H9 (cell line): ENCODE results near the gene NOS3. TPM values are rescaled to one million over a fixed set of nuclear protein-coding genes. Genes with fewer than 3 reads are reported as not detected.

Experiments
- DNase-seq: peaks from one replicate; pipeline ENCODE4 v3.0.0-alpha.2; 2017
- H2AFZ ChIP-seq: one replicate; pipeline ENCODE4 v1.6.1; 2013; ENCODE audit warnings: mild to moderate bottlenecking, low read length, control low read depth, moderate library complexity
- H2AK5ac ChIP-seq: 2 replicates; pipeline ENCODE4 v1.6.1; 2013; ENCODE audit warnings: low read length, control low read depth, mixed read lengths; ENCODE audit not compliant: insufficient read length
- H2BK120ac ChIP-seq: one replicate; pipeline ENCODE4 v1.6.1; 2013; ENCODE audit warnings: low read depth, mild to moderate bottlenecking, low read length, control low read depth, inconsistent platforms; ENCODE audit not compliant: poor library complexity, severe bottlenecking
- H2BK12ac ChIP-seq: 2 replicates; pipeline ENCODE4 v1.6.1; 2013; ENCODE audit warnings: low read length, control low read depth, mixed read lengths, low read depth; ENCODE audit not compliant: insufficient read length
- H2BK15ac ChIP-seq: 2 replicates; pipeline ENCODE4 v1.6.1; 2013; ENCODE audit warnings: low read depth, low read length, control low read depth
- H2BK20ac ChIP-seq: one replicate; pipeline ENCODE4 v1.6.1; 2013; ENCODE audit warnings: low read depth, mild to moderate bottlenecking, low read length, control low read depth, inconsistent platforms; ENCODE audit not compliant: poor library complexity, severe bottlenecking
- H2BK5ac ChIP-seq: 2 replicates; pipeline ENCODE4 v1.6.1; 2013; ENCODE audit warnings: low read length, control low read depth, mixed read lengths; ENCODE audit not compliant: insufficient read length
- H3K14ac ChIP-seq: 2 replicates; pipeline ENCODE4 v1.6.1; 2013; ENCODE audit warnings: low read length, control low read depth; ENCODE audit not compliant: insufficient read depth
- H3K18ac ChIP-seq: 2 replicates; pipeline ENCODE4 v1.6.1; 2013; ENCODE audit warnings: low read depth, mild to moderate bottlenecking, mixed read lengths, low read length, control low read depth; ENCODE audit not compliant: insufficient read length
- H3K23ac ChIP-seq: 2 replicates; pipeline ENCODE4 v1.6.1; 2013; ENCODE audit warnings: low read length, control low read depth, mixed read lengths, low read depth; ENCODE audit not compliant: insufficient read length
- H3K23me2 ChIP-seq: 2 replicates; pipeline ENCODE4 v1.6.1; 2013; ENCODE audit warnings: low read depth, mild to moderate bottlenecking, mixed read lengths, low read length, control low read depth; ENCODE audit not compliant: insufficient read length, poor library complexity, severe bottlenecking
- H3K27ac ChIP-seq: 2 replicates; pipeline ENCODE4 v1.5.1; 2013; ENCODE audit warnings: low read length, control low read depth, mixed read lengths, low read depth; ENCODE audit not compliant: insufficient read length
- H3K27me3 ChIP-seq: 2 replicates; pipeline ENCODE4 v1.6.1; 2013; ENCODE audit warnings: low read length, control low read depth, inconsistent platforms; ENCODE audit not compliant: insufficient read depth
- H3K4ac ChIP-seq: 2 replicates; pipeline ENCODE4 v1.6.1; 2013; ENCODE audit warnings: low read depth, mild to moderate bottlenecking, control low read depth, inconsistent platforms, low read length, moderate library complexity
- H3K4me1 ChIP-seq: 2 replicates; pipeline ENCODE4 v1.6.1; 2013; ENCODE audit warnings: low read length, control low read depth, inconsistent platforms; ENCODE audit not compliant: insufficient read depth
- H3K4me2 ChIP-seq: 2 replicates; pipeline ENCODE4 v1.6.1; 2013; ENCODE audit warnings: low read length, control low read depth, mixed read lengths; ENCODE audit not compliant: insufficient read length, insufficient read depth
- H3K56ac ChIP-seq: 2 replicates; pipeline ENCODE4 v1.6.1; 2013; ENCODE audit warnings: low read depth, mild to moderate bottlenecking, mixed read lengths, low read length, control low read depth; ENCODE audit not compliant: insufficient read length
- H3K79me1 ChIP-seq: 2 replicates; pipeline ENCODE4 v1.6.1; 2013; ENCODE audit warnings: low read depth, mild to moderate bottlenecking, moderate library complexity, low read length, control low read depth, inconsistent platforms; ENCODE audit not compliant: insufficient read depth, poor library complexity, severe bottlenecking
- H3K79me2 ChIP-seq: 2 replicates; pipeline ENCODE4 v1.6.1; 2013; ENCODE audit warnings: low read length, control low read depth, inconsistent platforms; ENCODE audit not compliant: insufficient read depth
- H3K9ac ChIP-seq: 2 replicates; pipeline ENCODE4 v1.6.1; 2013; ENCODE audit warnings: low read length, control low read depth, mixed read lengths; ENCODE audit not compliant: insufficient read length; ENCODE audit errors: extremely low read depth
- H3K9me3 ChIP-seq: one replicate; pipeline ENCODE4 v1.6.1; 2013; ENCODE audit warnings: low read depth, low read length, inconsistent platforms; ENCODE audit not compliant: control insufficient read depth
- H3T11ph ChIP-seq: one replicate; pipeline ENCODE4 v1.6.1; 2013; ENCODE audit warnings: mild to moderate bottlenecking, low read length, control low read depth, inconsistent platforms
- H4K20me1 ChIP-seq: one replicate; pipeline ENCODE4 v1.6.1; 2013; ENCODE audit not compliant: control insufficient read depth, insufficient read length, insufficient read depth
- H4K5ac ChIP-seq: 2 replicates; pipeline ENCODE4 v1.6.1; 2013; ENCODE audit warnings: low read depth, mild to moderate bottlenecking, mixed read lengths, low read length, control low read depth; ENCODE audit not compliant: insufficient read length
- H4K8ac ChIP-seq: replicated peaks from 2 replicates; pipeline ENCODE4 v1.6.1; 2013; ENCODE audit warnings: low read length, control low read depth, mixed read lengths, low read depth; ENCODE audit not compliant: insufficient read length
- H4K91ac ChIP-seq: 2 replicates; pipeline ENCODE4 v1.6.1; 2013; ENCODE audit warnings: low read depth, mild to moderate bottlenecking, moderate library complexity, mixed read lengths, low read length, control low read depth; ENCODE audit not compliant: insufficient read length
- H3K27ac Mint-ChIP-seq, 3 experiments: 2 replicates in 2 of 3; 3 replicates in 1 of 3; pipeline ENCODE4 v1.8.0; 2020 to 2021; ENCODE audit warnings: mixed read lengths in 3 of 3, mild to moderate bottlenecking in 1 of 3, moderate library complexity in 1 of 3
- H3K27me3 Mint-ChIP-seq: 2 replicates; pipeline ENCODE4 v1.8.0; 2021; ENCODE audit warnings: low read depth, mild to moderate bottlenecking, moderate library complexity, mixed read lengths
- H3K36me3 Mint-ChIP-seq, 3 experiments: 2 replicates in 2 of 3; 3 replicates in 1 of 3; pipeline ENCODE4 v1.8.0; 2020 to 2021; ENCODE audit warnings: low read depth in 3 of 3, mixed read lengths in 3 of 3; ENCODE audit not compliant: insufficient read depth in 1 of 3
- H3K4me1 Mint-ChIP-seq, 2 experiments: 2 replicates each; pipeline ENCODE4 v1.8.0; 2020; ENCODE audit warnings: mixed read lengths in 2 of 2
- H3K4me3 Mint-ChIP-seq, 2 experiments: 2 replicates in 1 of 2; 3 replicates in 1 of 2; pipeline ENCODE4 v1.8.0; 2020 to 2021; ENCODE audit warnings: mild to moderate bottlenecking in 2 of 2, mixed read lengths in 2 of 2, moderate library complexity in 1 of 2
- H3K9me3 Mint-ChIP-seq, 2 experiments: 2 replicates in 1 of 2; 3 replicates in 1 of 2; pipeline ENCODE4 v1.8.0; 2020; ENCODE audit warnings: mild to moderate bottlenecking in 2 of 2, mixed read lengths in 2 of 2, moderate library complexity in 1 of 2
- CTCF ChIP-seq: fragments of 200-600 bp; sonication (generic); conservative IDR thresholded peaks from 3 replicates; pipeline ENCODE4 v1.8.0; 2021; ENCODE audit warnings: antibody characterized with exemption, mild to moderate bottlenecking
- WGBS: extraction: QIAGEN DNeasy Blood & Tissue Kit; methylation state at CpG from one replicate; pipeline ENCODE4 v1.1.7; 2013; ENCODE audit warnings: missing lambda C conversion rate, low lambda C conversion rate, mixed read lengths; ENCODE audit not compliant: insufficient read length; ENCODE audit errors: extremely low coverage; 5-methylcytosine and 5-hydroxymethylcytosine counted together
- total RNA-seq: library from RNA; stranded (reverse); gene quantifications from 2 replicates; pipeline ENCODE4 v1.2.1, GENCODE V29; 2021

NOS3 gene
- total RNA-seq, 1 experiment from 2014 or later, result 4.5 TPM

GRCh38 chr7:150951521-150951920 lies 39.3 kb upstream of the NOS3 start:
- Histone ChIP-seq H2BK120ac (no peak overlapping the region), H3K4ac (no peak overlapping the region), H3K4me2 (no peak overlapping the region), H3K14ac (no peak overlapping the region), H2AFZ (no peak overlapping the region), H4K5ac (no peak overlapping the region), H3K23ac (no peak overlapping the region), H2AK5ac (no peak overlapping the region), H3K18ac (no peak overlapping the region), H4K91ac (no peak overlapping the region), H3K9ac (no peak overlapping the region), H3K79me2 (no peaks in the 10 kb centered on the region), H4K8ac (no peak overlapping the region), H2BK15ac (no peak overlapping the region), H3T11ph (no peak overlapping the region), H3K27me3 (no peaks in the 10 kb centered on the region), H3K4me1 (no peaks in the 10 kb centered on the region; the same call in 1 of the 2 replicates), H3K9me3 (no peaks in the 10 kb centered on the region), H2BK12ac (no peak overlapping the region), H2BK5ac (no peak overlapping the region), H2BK20ac (no peak overlapping the region), H3K56ac (no peak overlapping the region), H4K20me1 (no peaks in the 10 kb centered on the region), H3K27ac (no peak overlapping the region), H3K23me2 (no peaks in the 10 kb centered on the region), H3K79me1 (no peaks in the 10 kb centered on the region)
- Mint-ChIP-seq H3K27ac (no peak overlapping the region), H3K27me3 (peaks cover 3% of the 10 kb centered on the region), H3K36me3 (peaks cover 0 to 12% (median 0%) of the 10 kb centered on the region in 3 experiments; a peak in 3 of 7 replicates), H3K4me3 (no peak overlapping the region), H3K9me3 (no peaks in the 10 kb centered on the region; a peak in 1 of 5 replicates), H3K4me1 (peaks cover 32 to 37% of the 10 kb centered on the region in 2 experiments)
- DNase-seq, result no peak
- WGBS, result no CpG with 5 or more reads among the region's 28 CpGs
- TF ChIP-seq CTCF, result no peak
